Activated T-cell treated with anti-CD3 and anti-CD28 coated beads, Interleukin-2, amount 50 U/mL, for 4 hours (primary cell): ENCODE measurements around the gene ANKRD13B. TPM values are rescaled to one million over a fixed set of nuclear protein-coding genes. Genes with fewer than 3 reads are reported as not detected.

Experiments
- total RNA-seq, 3 donors: library from RNA; stranded (reverse); gene quantifications; one replicate each; pipeline ENCODE4 v1.2.1, GENCODE V29; 2021

Gene ANKRD13B
- total RNA-seq, 3 donors from 2014 or later, result 33.3 to 40.7 (median 40.4) TPM

Other genes with a start within 250 kb of the ANKRD13B start
- gene TAOK1, start 202.8 kb upstream of the ANKRD13B start, total RNA-seq, result 10 to 100 TPM; 35.6 to 42.4 (median 37.4) TPM
- 10 to 100 TPM in 1 of 3 donors, 1 to 10 TPM in 2; 7.6 to 10.6 (median 9.9) TPM for gene ABHD15, start 26.1 kb upstream of the ANKRD13B start, total RNA-seq
- gene TP53I13, start 24.4 kb upstream of the ANKRD13B start, total RNA-seq, result 10 to 100 TPM; 40.9 to 53.9 (median 42.1) TPM
- 10 to 100 TPM; 79.3 to 91.3 (median 90.8) TPM for gene GIT1, start 3.5 kb upstream of the ANKRD13B start, total RNA-seq
- 10 to 100 TPM in 2 of 3 donors, 1 to 10 TPM in 1; 9.8 to 12.3 (median 11.8) TPM for gene CORO6, start 29.8 kb downstream of the ANKRD13B start, total RNA-seq